Activated naive CD4-positive, alpha-beta T cell (primary cell): ENCODE measurements around the gene PACSIN2.
"Not testable (repeated sequence)": the region's sequence is repeated elsewhere in the genome, so short reads cannot be mapped to it uniquely, and the experiment has no call there.

ENCODE experiments used
- DNase-seq, 4 experiments: peaks; one replicate each; lab custom pipeline; 2025; lab: John Stamatoyannopoulos, UW

Gene PACSIN2

DNA sequence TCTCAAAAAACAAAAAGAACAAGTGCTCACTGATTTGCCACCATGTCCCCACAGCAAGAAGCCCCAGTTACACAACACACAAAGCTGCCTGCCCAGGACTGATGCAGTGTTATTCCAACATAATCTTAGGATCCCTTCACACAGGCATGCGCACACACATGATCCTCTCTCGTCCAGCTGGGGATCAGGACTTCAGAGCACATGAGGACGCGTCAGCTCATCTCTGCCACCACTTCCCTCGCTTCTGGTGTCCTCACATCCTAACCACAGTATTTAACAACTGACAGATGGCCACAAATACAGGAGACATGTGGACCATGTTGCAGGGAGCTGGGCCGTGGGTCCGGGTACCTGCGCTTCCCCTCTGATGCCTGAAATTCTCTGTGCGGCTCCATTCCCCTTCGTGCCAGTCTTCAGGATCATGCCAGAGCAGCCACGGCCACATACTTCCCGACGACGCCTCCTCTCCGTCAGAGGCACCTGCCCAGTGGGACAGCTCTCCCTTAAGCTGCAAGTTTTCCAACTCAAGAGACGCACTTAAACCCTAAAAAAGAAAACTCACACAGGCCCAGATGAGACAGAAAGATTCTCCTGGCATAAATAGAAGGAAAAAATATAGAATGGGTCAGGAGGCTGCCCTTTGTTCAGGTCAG lies 68.3 kb downstream of the PACSIN2 start:
- DNase-seq: no peak

DNA sequence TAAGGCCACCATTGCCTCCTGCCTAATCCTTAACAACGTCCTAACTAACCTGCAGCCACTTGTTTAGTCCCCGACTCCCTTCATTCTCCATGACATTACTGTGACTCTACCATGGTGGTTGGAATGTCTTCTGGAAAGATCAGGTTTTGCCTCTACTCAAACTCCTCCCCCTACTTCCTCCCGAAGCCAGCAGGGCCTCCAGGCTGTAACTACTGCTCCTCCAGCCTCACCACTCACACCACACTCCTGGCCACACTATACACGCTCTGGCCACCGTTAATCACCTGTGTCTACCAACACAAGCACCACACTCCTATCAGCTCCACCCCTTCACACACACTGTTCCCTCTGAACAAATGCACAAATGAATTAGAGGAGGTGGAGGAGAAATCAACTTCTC lies 69.2 kb downstream of the PACSIN2 start:
- no peak for DNase-seq

DNA sequence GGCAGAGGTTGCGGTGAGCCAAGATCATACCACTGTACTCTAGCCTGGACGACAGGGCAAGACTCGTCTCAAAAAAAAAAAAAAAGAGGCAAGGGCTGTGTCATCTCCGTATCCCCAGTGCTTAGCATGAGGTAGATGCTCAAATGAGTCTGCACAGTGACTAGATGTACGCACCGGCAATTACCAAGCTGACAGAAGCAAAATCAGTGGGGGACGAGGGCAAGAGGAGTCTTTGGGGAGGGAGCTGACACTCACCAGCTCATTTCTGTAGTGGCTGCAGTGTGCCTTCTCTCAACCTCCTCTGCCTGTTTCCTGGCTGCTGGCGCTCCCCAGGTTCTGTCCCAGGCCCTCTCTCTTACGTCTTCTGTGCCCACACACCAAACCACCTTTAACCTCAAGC lies 69.9 kb downstream of the PACSIN2 start:
- no peak for DNase-seq

DNA sequence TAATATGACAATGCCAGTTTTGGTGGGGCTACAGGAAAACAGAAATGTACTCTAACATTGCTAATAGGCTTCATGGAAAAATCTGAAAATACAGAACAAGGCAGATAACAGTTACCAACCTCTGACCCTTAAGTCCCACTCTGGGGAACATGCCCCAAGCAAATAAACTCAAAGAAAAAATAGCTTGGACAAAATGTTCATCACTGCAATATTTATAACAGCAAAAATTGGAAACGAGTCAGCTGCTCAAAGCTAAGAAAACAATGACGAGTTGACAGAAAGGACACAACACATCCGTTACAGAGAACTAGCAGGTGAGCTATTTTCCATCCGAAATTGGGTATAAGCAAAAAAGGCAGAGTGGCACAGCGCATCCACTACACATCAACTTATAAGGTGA lies 70.5 kb downstream of the PACSIN2 start:
- no peak for DNase-seq

DNA sequence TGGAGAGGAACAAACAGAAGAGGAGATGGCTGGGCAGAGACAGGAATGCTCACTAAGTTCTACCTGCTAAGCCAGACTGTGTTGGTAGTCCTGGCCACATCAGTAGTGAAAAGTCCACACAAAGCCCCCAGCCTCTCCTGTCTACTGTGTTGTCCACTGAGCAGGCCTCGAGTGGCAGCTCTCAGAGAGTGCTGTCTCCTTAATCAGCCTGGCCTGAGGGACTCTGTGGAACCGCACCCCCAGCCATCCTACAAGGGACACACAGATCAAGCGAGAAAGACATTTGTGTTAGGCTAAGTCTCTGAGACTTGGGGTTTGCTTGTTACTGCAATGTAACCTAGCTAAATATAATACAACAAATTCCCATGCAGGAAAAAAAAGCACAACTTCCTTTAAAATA lies 71.0 kb downstream of the PACSIN2 start:
- no peak for DNase-seq

DNA sequence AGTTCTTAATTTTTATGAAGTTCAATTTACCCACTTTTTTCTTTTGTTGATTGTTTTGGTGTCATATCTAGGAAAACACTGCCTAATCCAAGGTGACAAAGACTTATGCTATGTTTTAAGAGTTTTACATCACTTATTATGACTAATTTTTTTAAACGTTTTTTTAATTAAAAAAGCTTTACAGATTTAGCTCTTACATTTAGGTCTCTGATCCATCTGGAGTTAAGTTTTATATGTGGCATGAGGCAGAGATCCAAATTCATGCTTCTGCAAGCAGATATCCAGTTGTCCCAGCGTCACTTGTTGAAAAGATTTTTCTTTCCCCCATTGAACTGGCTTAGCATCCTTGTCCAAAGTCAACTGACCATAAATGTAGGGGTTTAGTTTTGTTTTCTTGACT lies 72.6 kb downstream of the PACSIN2 start:
- no peak for DNase-seq

DNA sequence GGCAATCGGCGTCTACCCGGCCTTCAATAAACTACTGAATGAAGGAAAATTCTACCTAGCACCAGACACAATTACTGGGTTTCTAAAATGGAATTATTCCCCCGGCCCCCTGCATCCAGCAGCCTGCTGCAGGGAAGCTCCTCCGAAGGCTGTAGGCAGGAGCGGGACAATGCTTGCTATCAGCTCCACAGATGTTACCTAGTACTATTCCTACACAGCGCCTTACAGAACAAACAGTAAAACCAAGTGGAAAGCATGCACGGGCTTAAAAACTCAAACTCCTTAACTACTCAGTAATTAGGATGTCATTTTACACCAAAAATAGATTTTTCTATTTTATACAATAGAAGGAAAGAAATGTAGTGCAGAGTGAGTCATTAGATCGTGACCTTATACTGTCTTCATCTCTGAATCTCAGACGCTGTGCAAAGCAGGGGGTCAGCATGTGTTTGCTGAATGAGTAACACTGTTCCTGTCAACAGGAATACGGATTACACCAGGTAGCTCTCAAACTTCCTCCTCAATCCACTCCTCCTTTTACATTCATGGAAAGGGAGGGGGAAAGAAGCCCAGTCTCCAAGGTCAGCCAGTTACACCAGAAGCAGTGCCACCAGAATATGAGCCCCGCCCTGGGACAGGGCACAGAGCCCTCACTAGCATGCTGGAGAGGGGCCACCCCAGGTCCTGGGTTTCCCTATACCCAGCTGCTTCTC lies 74.9 kb downstream of the PACSIN2 start:
- no peak for DNase-seq

DNA sequence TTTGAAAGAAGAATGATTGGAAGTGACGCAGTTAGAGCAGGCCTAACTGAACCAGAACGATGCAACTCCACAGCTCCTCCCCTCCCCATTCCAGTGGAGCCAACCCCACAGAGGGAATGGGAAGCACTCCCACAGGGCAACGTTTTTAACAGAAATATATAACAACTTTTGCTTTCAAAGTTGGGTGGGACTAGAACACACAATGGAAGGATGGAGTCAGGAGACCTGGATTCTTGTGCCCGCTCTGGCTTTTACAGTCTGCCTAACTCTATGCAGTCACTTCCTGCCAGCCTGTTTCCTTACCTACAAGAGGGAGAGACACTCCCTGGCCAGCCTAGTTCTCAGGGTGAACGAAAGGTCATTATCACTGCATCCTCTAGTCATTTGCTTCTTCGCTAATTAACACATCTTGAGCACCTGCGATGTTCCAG lies 75.5 kb downstream of the PACSIN2 start:
- no peak for DNase-seq

DNA sequence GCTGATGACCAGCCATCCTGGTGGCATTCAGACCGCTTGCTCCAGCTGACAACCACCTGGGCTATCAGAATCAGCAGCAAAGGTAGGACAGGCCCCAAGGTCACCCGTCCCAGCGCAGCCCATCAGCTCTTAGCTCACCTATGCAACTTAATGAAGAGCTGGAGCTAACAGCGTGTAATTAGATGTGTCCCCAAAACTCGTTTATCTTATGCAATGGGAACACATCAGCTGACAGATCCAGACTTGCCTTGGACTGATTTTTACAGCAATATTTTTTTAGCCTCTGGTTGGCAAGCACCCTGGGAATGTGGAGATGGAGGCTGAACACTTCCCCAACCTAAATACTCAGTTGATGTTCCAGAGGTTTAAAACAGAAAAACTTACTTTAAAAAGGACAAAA lies 76.0 kb downstream of the PACSIN2 start:
- DNase-seq: no peak

DNA sequence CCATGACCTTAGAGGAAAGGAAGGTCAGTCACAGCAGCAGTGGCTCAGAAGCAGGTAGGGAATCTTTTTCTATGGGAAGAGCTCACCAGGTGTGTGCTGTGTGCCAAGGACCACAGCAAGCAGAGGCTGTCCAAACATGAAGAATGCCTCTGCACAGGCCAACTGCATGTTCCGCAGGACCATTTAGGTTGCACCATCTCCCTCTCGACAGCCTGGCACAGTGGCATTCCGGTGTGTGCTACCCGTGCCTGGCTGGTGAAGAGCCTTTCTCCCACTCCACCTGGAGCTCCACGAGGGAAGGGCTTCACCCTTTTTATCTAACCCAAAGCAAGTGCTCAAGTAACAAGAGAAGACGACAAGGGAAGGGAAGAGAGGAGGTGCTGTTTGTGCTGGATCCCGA lies 76.5 kb downstream of the PACSIN2 start:
- DNase-seq: no peak

DNA sequence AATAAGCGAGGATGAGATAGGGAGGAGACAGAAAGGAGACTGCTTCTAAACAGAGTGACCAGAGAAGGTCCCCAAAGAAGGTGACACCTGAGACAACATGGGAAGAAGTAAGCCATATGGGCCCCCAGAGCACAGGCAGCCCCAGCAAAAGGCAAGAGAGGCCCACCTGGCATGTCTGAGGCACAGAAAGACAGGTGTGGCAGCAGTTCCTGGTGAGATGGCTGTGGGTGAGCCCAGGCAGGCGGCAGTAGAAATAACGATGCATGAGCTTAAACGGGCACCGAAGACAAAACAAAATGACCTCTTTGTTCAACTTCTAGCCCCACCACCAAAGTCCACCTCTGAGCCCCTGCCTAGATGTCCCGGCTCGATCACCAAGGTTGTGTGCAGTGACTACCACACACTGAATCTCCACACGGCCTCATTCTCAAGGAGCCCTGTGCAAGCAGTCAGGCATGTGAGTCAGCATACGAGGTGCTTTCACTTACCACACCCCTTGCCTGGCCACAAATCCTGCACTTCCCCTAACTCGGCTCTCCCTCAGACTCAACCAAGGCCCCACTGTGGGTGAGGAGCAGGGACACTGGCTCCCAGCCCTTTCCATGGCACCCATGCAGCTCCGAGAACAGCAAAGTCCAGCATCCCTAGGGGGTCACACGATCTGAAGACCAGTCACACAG lies 77.6 kb downstream of the PACSIN2 start:
- DNase-seq: no peak

DNA sequence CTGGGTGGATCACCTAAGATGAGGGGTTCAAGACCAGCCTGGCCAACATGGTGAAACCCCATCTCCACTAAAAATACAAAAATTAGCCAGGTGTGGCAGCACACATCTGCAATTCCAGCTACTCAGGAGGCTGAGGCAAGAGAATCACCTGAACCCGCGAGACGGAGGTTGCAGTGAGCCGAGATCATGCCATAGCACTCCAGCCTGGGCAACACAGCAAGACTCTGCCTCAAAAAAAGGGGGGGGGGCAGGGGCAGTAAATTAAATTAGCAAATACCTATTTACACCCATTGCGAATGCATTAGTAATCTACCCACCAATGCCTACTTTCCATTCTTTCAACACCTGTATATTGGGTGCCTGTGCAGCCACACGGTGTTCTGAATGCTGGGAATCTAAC lies 78.3 kb downstream of the PACSIN2 start:
- not testable (repeated sequence) for DNase-seq

DNA sequence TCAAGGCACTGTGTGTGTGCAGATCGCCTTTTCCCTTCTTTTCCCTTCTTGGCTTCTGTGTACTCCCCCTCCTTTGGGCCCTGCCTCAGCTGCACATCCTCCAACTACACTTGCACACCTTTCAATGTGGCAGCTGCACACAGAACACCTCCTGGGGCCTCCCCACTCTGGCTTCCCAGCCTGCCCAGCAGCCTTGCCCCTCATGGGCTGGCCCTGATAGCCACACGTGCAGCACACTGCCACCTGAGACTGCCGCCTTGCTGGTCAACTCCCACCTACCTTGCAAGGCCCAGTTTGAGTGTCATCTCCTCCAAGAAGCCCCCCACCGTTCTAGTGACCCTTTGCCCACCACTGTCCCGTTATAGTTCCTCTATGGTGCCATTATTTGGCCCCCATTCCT lies 80.6 kb downstream of the PACSIN2 start:
- DNase-seq: no peak

DNA sequence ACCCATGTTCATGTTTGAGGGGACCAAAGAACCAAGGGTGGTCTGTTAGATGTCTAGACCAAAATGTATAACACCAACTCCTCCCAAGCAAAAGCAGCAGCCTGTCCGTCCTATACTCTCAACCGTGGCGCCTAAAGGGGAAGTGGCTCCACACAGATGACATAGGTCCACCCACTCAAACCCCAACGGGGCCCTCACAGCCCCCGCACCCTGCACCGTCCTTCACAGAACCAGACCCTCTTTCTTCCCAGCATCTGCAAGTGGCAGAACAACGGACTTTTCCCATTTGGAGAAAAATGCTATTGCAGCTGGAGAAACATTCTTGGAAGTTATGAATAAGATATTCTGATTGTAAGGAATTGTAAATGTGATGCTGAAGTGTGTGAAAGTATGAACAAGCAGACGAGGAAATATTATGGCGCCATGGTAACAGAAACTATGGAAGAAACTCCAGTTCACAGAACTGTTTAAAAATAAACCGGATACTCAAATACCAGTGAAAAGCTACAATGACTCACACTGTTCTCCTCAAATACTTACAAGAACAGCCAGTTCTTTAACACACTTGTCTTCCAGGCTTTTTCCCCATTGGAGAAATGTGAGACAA lies 81.4 kb downstream of the PACSIN2 start:
- no peak for DNase-seq

DNA sequence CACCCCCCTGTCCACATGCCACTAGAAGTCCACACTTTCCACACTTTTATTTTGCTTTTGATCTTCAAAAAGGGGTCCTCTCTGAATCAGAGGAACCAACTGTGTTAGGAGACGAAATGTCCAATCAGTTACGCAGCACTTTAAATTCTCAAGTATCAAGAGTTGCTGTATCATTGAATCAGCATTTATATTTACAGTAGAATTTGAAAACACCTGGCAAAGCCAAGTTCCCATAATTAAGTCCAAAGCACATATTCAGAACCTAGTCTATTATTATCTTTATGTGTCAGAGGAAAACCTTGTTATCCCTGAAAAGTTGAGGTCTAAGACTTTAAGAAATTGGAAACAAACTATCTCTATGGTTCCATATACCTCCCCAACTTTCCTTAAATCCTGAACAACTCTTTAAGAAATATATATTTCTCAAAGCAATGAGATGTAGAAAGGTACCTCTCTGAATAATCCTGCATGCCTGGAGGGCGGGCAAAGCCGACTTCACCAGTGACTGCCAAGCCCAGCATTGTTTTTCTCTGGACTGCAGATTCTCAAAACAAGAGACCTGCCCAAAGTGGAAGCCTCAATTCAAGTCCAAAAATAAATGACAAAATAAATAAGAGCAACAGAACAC lies 82.0 kb downstream of the PACSIN2 start:
- DNase-seq: no peak

DNA sequence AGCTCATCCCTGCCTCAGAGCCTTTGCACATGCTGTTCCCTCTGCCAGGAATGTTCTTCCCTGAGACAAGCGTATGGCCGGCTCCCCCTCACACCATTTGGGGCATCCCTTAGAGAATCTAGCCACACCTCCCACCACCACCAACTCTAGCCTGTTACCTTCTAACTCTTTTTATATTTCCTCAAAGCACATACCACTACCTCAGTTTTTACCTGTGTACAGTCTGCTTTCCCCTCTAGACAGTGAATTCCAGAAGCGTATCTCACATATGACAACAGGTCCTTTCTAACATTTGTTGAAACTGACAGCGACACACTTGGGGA lies 82.8 kb downstream of the PACSIN2 start:
- no peak for DNase-seq

DNA sequence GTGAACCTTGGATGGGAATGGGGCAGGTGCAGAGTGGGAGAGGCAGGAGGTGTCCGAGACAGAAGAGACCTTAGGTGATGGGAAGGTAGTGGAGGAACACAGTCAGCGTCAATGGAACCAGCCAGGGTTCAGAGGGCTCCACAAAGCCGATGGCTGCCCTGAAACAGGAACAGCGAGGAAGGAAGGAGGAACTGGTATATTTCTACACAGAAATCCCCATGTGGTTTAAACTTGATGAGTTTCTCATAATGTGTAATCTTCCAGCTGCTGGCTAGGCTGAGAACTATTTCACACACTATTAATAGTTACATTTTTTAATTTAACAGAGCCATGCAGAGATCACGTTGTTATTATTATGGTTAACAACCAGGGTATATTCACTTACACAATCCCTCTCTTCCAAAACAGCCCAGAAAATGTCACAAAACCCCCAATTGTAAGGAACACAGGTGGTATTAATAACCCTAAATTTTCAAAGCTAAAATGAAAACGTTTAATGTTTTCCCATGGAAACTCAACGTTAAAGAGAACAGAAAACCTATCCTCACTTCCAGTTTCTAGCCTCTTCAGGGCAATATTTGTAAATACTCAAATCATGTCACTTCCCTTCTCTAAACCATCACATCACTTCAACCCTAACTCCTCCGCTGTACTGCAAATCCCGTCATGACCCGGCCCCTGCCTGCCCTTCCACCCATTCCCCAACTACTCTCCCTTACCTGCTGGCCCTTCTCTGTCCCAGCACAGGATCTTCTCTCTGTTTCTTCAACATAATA lies 83.3 kb downstream of the PACSIN2 start:
- no peak for DNase-seq

DNA sequence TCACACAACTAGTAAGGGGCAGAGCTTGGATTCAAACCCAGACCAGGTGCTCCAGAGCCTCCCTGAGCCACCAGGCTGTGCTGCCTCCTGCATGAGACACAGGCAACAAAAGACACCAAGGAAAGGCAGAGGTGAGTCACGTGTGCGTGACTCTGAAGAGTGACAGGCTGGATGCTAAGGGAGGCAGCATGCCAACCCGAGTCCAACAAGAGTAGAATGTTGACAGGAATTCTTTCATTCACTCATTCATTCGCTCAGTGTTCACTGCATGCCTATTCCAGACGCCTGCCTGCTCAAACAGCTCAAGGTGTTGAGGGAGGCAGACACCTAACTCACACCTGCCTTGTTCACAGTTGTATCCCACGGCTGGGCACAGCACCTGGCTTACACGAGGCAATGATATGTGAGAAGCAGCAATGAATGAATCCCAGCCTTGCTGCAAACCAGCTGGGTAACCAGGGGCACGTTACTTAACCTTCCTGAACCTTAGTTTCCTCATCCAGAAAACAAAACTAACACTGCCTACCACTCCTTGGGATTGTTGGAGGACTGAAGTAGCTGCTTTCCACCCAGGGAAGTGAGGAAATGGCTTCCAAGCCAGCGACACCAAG lies 84.0 kb downstream of the PACSIN2 start:
- DNase-seq: no peak

DNA sequence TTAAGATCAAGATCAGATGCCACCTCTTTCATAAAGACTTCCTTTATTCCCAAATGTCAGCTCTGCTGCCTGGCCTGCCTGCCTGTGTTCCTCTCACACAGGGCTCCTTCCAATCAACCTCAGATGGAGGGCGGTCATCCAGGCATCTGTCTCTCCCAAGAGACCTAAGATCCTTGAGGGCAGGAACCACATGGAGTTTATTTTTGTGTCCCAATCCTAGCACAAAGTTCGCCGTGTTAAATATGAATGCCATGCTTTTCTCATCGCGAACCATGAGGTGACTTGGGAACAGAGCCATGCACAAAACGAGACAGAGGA lies 85.2 kb downstream of the PACSIN2 start:
- no peak for DNase-seq

DNA sequence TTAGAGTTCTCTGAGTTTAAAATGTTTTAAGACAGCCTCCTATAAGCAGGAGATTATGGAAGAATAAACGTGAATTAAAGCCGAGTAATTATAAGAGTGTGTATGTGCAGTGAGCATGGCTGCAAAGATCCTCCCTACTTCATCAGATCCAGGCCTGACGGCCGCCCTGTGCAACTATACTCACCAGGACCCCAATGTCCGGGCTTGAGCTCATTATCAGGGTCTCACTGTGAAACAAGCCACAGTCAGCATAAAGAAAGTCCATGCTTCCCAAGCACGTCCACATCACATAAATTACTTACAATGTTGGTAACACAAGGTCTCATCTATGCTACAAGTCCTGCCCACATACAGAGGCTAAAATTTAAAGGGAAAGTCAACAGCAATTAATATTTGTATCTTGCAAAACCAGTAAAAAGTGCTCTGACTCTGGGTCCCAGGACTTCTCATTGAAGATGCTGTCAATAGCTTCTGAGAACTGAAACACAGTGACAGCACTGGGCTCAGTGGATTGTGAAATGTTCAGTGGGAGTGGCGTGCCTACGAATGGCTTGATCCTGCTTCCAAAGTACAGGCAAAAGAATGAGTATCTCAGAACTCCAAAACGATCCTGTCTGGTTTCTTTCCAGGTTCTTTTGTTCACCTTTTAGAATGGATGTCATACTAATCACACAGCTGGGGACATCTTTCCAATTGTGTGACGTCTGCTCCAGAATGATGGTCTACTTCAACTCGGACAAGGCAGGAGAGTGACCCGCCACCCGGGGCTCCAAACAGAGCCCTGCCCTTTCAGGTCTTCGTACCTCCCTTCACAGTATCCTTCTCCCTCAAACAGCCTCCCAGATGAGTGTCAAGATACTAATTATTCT lies 85.7 kb downstream of the PACSIN2 start:
- no peak for DNase-seq

DNA sequence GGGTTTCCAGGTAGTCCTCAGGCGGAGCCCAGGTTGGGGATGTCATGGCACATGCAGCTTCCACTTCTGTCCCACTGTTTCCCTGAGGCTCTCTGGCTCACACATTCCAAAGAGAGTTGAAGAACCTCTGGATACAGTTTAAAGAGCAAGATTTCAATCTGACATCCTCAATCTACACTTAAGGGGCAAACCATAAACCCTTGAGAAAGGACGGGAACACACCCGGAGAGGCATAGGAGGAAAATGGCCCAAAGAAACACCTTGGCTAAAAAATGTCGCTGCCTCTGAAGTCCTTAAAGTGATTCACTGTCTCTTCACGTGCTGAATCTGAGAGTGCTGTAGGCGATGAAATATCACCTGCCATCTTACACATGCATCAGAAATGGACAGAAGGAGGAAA lies 87.0 kb downstream of the PACSIN2 start:
- no peak for DNase-seq
